ENCODE measurements around the gene NANOS2. TPM values are rescaled to one million over a fixed set of nuclear protein-coding genes. Genes with fewer than 3 reads are reported as not detected.

Gene NANOS2
- total and polyA plus RNA-seq, 2 of the 13 experiments (the other 11 are each of a cell fraction or from before 2014, with no cell fraction given) = not detected

DNA sequence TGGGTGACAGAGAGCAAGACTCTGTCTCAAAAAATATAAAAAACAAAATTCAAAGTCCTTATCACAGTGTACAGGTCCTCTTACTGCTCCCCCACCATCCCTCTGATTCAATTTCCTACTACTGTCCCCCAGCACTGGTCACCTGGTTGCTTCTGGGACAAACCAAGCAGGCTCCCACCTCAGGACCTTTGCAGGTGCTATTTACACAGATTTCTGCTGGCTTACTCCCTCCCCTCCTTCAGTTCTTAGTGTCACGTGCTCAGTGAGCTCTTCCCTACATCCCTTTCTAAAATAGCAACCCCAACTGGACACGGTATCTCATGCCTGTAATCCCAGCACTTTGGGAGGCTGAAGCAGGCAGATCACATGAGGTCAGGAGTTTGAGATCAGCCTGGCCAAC is 34.6 kb downstream of the NANOS2 start:
- FAIRE-seq (no peak), ATAC-seq (no peak), DNase-seq (ENCODE audit: low spot score) (no peak)
- H3K9me3 ChIP-seq (ENCODE audit: low read length) = no peaks in the 10 kb centered on the region
- H3K79me2 ChIP-seq (ENCODE audit: insufficient read depth, low read length) = peaks cover 17% of the 10 kb centered on the region
- H3K9ac ChIP-seq (ENCODE audit: insufficient read depth, low read depth, low read length) = no peak overlapping the region
- no peak overlapping the region for H3K4me2 ChIP-seq (ENCODE audit: low read depth, low read length)
- H3K4me1 ChIP-seq (ENCODE audit: insufficient read depth, low read length) = peaks cover 89% of the 10 kb centered on the region
- no peaks in the 10 kb centered on the region for H3K36me3 ChIP-seq (replicated peaks in 1 of 2; ENCODE audit: control insufficient read depth in 1 of 2, insufficient read depth in 2 of 2, low read length in 2 of 2)
- intact Hi-C loops (cut with micrococcal nuclease; ENCODE audit: unreplicated experiment) = no loop called here
- no peak overlapping the region for H3K27ac ChIP-seq (ENCODE audit: extremely low read length, insufficient read depth, low read length)
- no peak for TF ChIP-seq DNMT1 (CRISPR knock-in tag; IDR thresholded peaks at IDR 0.05)
- TF ChIP-seq, protein P1, sequence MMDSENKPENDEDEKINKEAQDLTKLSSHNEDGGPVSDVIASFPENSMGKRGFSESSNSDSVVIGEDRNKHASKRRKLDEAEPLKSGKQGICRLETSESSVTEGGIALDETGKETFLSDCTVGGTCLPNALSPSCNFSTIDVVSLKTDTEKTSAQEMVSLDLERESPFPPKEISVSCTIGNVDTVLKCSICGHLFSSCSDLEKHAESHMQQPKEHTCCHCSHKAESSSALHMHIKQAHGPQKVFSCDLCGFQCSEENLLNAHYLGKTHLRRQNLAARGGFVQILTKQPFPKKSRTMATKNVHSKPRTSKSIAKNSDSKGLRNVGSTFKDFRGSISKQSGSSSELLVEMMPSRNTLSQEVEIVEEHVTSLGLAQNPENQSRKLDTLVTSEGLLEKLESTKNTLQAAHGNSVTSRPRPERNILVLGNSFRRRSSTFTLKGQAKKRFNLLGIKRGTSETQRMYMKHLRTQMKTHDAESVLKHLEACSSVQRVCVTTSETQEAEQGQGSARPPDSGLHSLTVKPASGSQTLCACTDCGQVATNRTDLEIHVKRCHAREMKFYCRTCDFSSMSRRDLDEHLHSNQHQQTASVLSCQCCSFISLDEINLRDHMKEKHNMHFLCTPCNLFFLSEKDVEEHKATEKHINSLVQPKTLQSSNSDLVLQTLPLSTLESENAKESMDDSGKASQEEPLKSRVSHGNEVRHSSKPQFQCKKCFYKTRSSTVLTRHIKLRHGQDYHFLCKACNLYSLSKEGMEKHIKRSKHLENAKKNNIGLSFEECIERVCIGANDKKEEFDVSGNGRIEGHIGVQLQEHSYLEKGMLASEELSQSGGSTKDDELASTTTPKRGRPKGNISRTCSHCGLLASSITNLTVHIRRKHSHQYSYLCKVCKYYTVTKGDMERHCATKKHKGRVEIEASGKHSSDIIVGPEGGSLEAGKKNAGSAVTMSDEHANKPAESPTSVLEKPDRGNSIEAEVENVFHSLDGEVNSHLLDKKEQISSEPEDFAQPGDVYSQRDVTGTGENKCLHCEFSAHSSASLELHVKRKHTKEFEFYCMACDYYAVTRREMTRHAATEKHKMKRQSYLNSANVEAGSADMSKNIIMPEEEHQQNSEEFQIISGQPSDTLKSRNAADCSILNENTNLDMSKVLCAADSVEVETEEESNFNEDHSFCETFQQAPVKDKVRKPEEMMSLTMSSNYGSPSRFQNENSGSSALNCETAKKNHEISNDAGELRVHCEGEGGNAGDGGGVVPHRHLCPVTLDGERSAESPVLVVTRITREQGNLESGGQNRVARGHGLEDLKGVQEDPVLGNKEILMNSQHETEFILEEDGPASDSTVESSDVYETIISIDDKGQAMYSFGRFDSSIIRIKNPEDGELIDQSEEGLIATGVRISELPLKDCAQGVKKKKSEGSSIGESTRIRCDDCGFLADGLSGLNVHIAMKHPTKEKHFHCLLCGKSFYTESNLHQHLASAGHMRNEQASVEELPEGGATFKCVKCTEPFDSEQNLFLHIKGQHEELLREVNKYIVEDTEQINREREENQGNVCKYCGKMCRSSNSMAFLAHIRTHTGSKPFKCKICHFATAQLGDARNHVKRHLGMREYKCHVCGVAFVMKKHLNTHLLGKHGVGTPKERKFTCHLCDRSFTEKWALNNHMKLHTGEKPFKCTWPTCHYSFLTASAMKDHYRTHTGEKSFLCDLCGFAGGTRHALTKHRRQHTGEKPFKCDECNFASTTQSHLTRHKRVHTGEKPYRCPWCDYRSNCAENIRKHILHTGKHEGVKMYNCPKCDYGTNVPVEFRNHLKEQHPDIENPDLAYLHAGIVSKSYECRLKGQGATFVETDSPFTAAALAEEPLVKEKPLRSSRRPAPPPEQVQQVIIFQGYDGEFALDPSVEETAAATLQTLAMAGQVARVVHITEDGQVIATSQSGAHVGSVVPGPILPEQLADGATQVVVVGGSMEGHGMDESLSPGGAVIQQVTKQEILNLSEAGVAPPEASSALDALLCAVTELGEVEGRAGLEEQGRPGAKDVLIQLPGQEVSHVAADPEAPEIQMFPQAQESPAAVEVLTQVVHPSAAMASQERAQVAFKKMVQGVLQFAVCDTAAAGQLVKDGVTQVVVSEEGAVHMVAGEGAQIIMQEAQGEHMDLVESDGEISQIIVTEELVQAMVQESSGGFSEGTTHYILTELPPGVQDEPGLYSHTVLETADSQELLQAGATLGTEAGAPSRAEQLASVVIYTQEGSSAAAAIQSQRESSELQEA (CRISPR knock-in tag; IDR thresholded peaks at IDR 0.05; ENCODE audit: not compliant biosample characterization) = no peak
- no peak for TF ChIP-seq ZNF777 (CRISPR knock-in tag; IDR thresholded peaks at IDR 0.05)
- TF ChIP-seq, protein P2, sequence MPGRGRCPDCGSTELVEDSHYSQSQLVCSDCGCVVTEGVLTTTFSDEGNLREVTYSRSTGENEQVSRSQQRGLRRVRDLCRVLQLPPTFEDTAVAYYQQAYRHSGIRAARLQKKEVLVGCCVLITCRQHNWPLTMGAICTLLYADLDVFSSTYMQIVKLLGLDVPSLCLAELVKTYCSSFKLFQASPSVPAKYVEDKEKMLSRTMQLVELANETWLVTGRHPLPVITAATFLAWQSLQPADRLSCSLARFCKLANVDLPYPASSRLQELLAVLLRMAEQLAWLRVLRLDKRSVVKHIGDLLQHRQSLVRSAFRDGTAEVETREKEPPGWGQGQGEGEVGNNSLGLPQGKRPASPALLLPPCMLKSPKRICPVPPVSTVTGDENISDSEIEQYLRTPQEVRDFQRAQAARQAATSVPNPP (CRISPR knock-in tag; IDR thresholded peaks at IDR 0.05) = no peak
- no peak for TF ChIP-seq RFX1 (IDR thresholded peaks at IDR 0.05)
- no peak for TF ChIP-seq ZBTB4 (CRISPR knock-in tag; IDR thresholded peaks at IDR 0.05; ENCODE audit: borderline replicate concordance)
- TF ChIP-seq ZSCAN12 (CRISPR knock-in tag; IDR thresholded peaks at IDR 0.05) = no peak
- TF ChIP-seq ZNF496 (CRISPR knock-in tag; IDR thresholded peaks at IDR 0.05; ENCODE audit: insufficient replicate concordance) = no peak
- no peak for TF ChIP-seq MTF1 (CRISPR knock-in tag; IDR thresholded peaks at IDR 0.05)
- no peak for TF ChIP-seq THAP8 (CRISPR knock-in tag; IDR thresholded peaks at IDR 0.05; ENCODE audit: borderline replicate concordance)
- no peak for TF ChIP-seq ZNF484 (CRISPR knock-in tag; IDR thresholded peaks at IDR 0.05; ENCODE audit: borderline replicate concordance, low read depth)
- no peak overlapping the region for H3K4me3 ChIP-seq (replicated peaks in 1 of 3; ENCODE audit: insufficient read depth in 1 of 3, low read depth in 2 of 3, low read length in 3 of 3)
- BruUV-seq (replicated peaks) = no TSS peak
- ChIA-PET CTCF (ENCODE audit: low intra/inter-chr PET ratio, low total read pairs) (no interaction called here), POLR2A (interaction anchor here (0.7 to 10.3 kb wide), 3 partner anchors 12 to 63 kb away, joined by 3 to 388 read pairs (median 13); partner anchors contain the start of genes FOXA3 and SYMPK)
- H4K20me1 ChIP-seq (ENCODE audit: insufficient read depth, low read length) = no peaks in the 10 kb centered on the region
- WGBS (ENCODE audit: low lambda C conversion rate) = 83% methylated on average over 2 of the region's 2 CpGs
- H2AFZ ChIP-seq (ENCODE audit: low read length) = no peak overlapping the region
- in situ Hi-C loops (cut with HindIII; ENCODE audit: extremely low pct_ligation_motif_present, low pct_unique_long_range_greater_than_20kb) = no loop called here
- H3K27me3 ChIP-seq (ENCODE audit: control insufficient read depth in 1 of 2, insufficient read depth in 2 of 2, low read length in 2 of 2) = no peaks in the 10 kb centered on the region

All from HepG2 (cell line).